PC-9 (cell line): ENCODE data around the gene SIRT3. TPM values are rescaled to one million over a fixed set of nuclear protein-coding genes. Genes with fewer than 3 reads are reported as not detected.

ENCODE experiments used
- BruUV-seq: library from RNA; stranded (reverse); fragments of 400-500 nt; replicated peaks from 2 replicates; lab custom pipeline; 2021; lab: Mats Ljungman, UMichigan
- CTCF ChIA-PET: fragments of 300-600 bp; sonication (Branson Sonifier 250); formaldehyde crosslinking; loops from one replicate; lab custom pipeline; 2022; ENCODE audit warnings: antibody characterized with exemption; lab: Charles Lee
- POLR2A ChIA-PET: fragments of 300-600 bp; sonication (Branson Sonifier 250); formaldehyde crosslinking; loops from one replicate; lab custom pipeline; 2022; ENCODE audit warnings: antibody characterized with exemption; ENCODE audit not compliant: unreplicated experiment; lab: Charles Lee
- DNase-seq, 2 experiments: peaks; one replicate each; pipeline versions ENCODE4 v3.0.0 to v3.0.0-alpha.2; 2015 to 2022; ENCODE audit warnings: mixed read lengths in 1 of 2
- H2AFZ ChIP-seq: fragments of 200-600 bp; sonication (generic); 2 replicates; pipeline ENCODE4 v1.8.1; 2017; ENCODE audit warnings: antibody characterized with exemption
- H3F3A ChIP-seq: fragments of 200-600 bp; sonication (generic); 2 replicates; pipeline ENCODE4 v1.8.1; 2017; ENCODE audit warnings: antibody characterized with exemption, mild to moderate bottlenecking, low read depth; ENCODE audit not compliant: insufficient read depth
- H3K27ac ChIP-seq: fragments of 200-600 bp; sonication (generic); 2 replicates; pipeline ENCODE4 v1.6.1; 2016; ENCODE audit warnings: mixed run types
- H3K27me3 ChIP-seq: fragments of 200-600 bp; sonication (generic); 2 replicates; pipeline ENCODE4 v1.6.1; 2016; ENCODE audit warnings: low read depth, mixed run types; ENCODE audit not compliant: insufficient read depth
- H3K36me3 ChIP-seq: fragments of 200-600 bp; sonication (generic); 2 replicates; pipeline ENCODE4 v1.6.1; 2016; ENCODE audit warnings: low read depth, mixed run types
- H3K4me1 ChIP-seq: fragments of 200-600 bp; sonication (generic); replicated peaks from 2 replicates; pipeline ENCODE4 v1.6.1; 2016; ENCODE audit warnings: mixed run types; ENCODE audit not compliant: insufficient read depth
- H3K4me2 ChIP-seq: fragments of 200-600 bp; sonication (generic); 2 replicates; pipeline ENCODE4 v1.6.1; 2017; ENCODE audit warnings: mixed run types
- H3K4me3 ChIP-seq: fragments of 200-600 bp; sonication (generic); 2 replicates; pipeline ENCODE4 v1.6.1; 2016; ENCODE audit warnings: mixed run types
- H3K79me2 ChIP-seq: fragments of 200-600 bp; sonication (generic); 2 replicates; pipeline ENCODE4 v1.6.1; 2017; ENCODE audit warnings: low read depth, mixed run types
- H3K9me2 ChIP-seq: fragments of 200-600 bp; sonication (generic); 2 replicates; pipeline ENCODE4 v1.8.1; 2017; ENCODE audit warnings: mild to moderate bottlenecking; ENCODE audit not compliant: insufficient read depth
- H3K9me3 ChIP-seq: fragments of 200-600 bp; sonication (generic); 2 replicates; pipeline ENCODE4 v1.8.1; 2016; ENCODE audit warnings: low read depth; ENCODE audit not compliant: insufficient read depth
- H4K20me1 ChIP-seq: fragments of 200-600 bp; sonication (generic); 2 replicates; pipeline ENCODE4 v1.8.1; 2017; ENCODE audit not compliant: insufficient read depth
- CTCF ChIP-seq: fragments of 200-600 bp; sonication (generic); conservative IDR thresholded peaks from 2 replicates; pipeline ENCODE4 v1.6.1; 2017; ENCODE audit warnings: mixed run types, antibody characterized with exemption, mild to moderate bottlenecking, moderate library complexity
- EZH2 ChIP-seq: fragments of 200-600 bp; sonication (generic); IDR thresholded peaks from 2 replicates; pipeline ENCODE4 v1.8.0; 2017; ENCODE audit warnings: antibody characterized with exemption, low read depth
- intact Hi-C: fragments of 100-400 bp; cut with micrococcal nuclease; formaldehyde crosslinking; loops from one replicate; pipeline ENCODE4 v1.10.0; 2022; ENCODE audit not compliant: unreplicated experiment
- total RNA-seq: library from RNA; stranded (reverse); gene quantifications from 2 replicates; pipeline ENCODE4 v1.2.3, GENCODE V29; 2021

The SIRT3 gene
- total RNA-seq, 1 experiment from 2014 or later: 26.0 TPM

- CTCF ChIA-PET: no interaction called here
- no peaks in the 10 kb centered on the region for H3K27me3 ChIP-seq
- H2AFZ ChIP-seq: no peak overlapping the region
- no peak for DNase-seq
- H3K9me2 ChIP-seq: no peaks in the 10 kb centered on the region
- no peaks in the 10 kb centered on the region for H3K9me3 ChIP-seq
- H4K20me1 ChIP-seq: no peaks in the 10 kb centered on the region
- H3K4me3 ChIP-seq: no peak overlapping the region
- no peak overlapping the region for H3K4me2 ChIP-seq
- 0 out of 2 replicates have a peak, but pooled peaks cover 5% of the 10 kb centered on the region for H3F3A ChIP-seq
- H3K27ac ChIP-seq: no peak overlapping the region
- H3K36me3 ChIP-seq: no peaks in the 10 kb centered on the region
- no TSS peak for BruUV-seq
- intact Hi-C loops: no loop called here
- H3K4me1 ChIP-seq: no peaks in the 10 kb centered on the region
- H3K79me2 ChIP-seq: no peaks in the 10 kb centered on the region
- no peak for TF ChIP-seq CTCF
- no peak for TF ChIP-seq EZH2
- POLR2A ChIA-PET: no interaction called here
These were observed 19.7 kb upstream of the SIRT3 start for GRCh38 chr11:255816-256215.

DNA sequence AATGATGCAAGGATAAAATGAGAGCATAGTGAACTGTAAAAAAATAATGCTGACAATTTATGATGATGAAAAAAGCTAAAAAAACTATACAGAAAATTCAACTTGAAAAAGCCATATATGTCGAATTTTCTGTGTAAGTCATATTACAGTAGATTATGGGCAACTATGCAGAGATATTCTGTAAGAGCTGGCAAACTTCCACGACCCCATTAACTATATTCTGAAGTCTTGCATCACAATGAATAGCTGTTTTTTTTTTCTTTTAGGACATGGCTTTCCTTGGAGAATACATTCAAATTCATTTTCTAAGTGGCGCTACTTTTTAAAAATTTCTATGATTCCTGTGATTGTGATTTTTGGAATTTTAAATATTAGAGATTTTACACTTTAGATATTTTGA, 19.0 kb upstream of the SIRT3 start:
- H3K27ac ChIP-seq: no peak overlapping the region
- intact Hi-C loops: no loop called here

GRCh38 chr11:253886-254270, 17.7 kb upstream of the SIRT3 start:
- intact Hi-C loops: no loop called here
- no TSS peak for BruUV-seq

More for the DNA sequence above, 19.0 kb upstream of the SIRT3 start:
- Histone ChIP-seq H2AFZ (no peak overlapping the region), H3K4me2 (no peak overlapping the region), H3K4me1 (no peaks in the 10 kb centered on the region), H3K9me2 (no peaks in the 10 kb centered on the region), H3K79me2 (no peaks in the 10 kb centered on the region), H3K9me3 (no peaks in the 10 kb centered on the region), H3F3A (0 out of 2 replicates have a peak, but pooled peaks cover 5% of the 10 kb centered on the region), H3K4me3 (no peak overlapping the region), H4K20me1 (no peaks in the 10 kb centered on the region), H3K36me3 (no peaks in the 10 kb centered on the region), H3K27me3 (no peaks in the 10 kb centered on the region)
- POLR2A ChIA-PET: no interaction called here
- TF ChIP-seq CTCF (no peak), EZH2 (no peak)
- BruUV-seq: no TSS peak
- DNase-seq: no peak
- CTCF ChIA-PET: no interaction called here

More at GRCh38 chr11:253886-254270, 17.7 kb upstream of the SIRT3 start:
- no peaks in the 10 kb centered on the region for H3K36me3 ChIP-seq
- DNase-seq: no peak
- H3K27ac ChIP-seq: no peak overlapping the region
- H2AFZ ChIP-seq: no peak overlapping the region
- no peaks in the 10 kb centered on the region for H3K9me2 ChIP-seq
- H3K79me2 ChIP-seq: no peaks in the 10 kb centered on the region
- H3K4me1 ChIP-seq: no peaks in the 10 kb centered on the region
- H3K4me2 ChIP-seq: no peak overlapping the region
- H3K9me3 ChIP-seq: no peaks in the 10 kb centered on the region
- no peaks in the 10 kb centered on the region for H3K27me3 ChIP-seq
- TF ChIP-seq EZH2 (no peak), CTCF (no peak)
- H3K4me3 ChIP-seq: no peak overlapping the region
- H4K20me1 ChIP-seq: no peaks in the 10 kb centered on the region
- ChIA-PET POLR2A (interaction anchor here (0.7 kb wide), 1 partner anchor 102 kb away, joined by 6 read pairs; no protein-coding TSS in a partner anchor), CTCF (no interaction called here)
- H3F3A ChIP-seq: 0 out of 2 replicates have a peak, but pooled peaks cover 5% of the 10 kb centered on the region
